ENCODE results near the gene PHACTR1. TPM values are rescaled to one million over a fixed set of nuclear protein-coding genes. Genes with fewer than 3 reads are reported as not detected.

Gene PHACTR1
- total and polyA plus RNA-seq, 3 experiments from 2014 or later: 0.04 to 0.38 (median 0.04) TPM

DNA sequence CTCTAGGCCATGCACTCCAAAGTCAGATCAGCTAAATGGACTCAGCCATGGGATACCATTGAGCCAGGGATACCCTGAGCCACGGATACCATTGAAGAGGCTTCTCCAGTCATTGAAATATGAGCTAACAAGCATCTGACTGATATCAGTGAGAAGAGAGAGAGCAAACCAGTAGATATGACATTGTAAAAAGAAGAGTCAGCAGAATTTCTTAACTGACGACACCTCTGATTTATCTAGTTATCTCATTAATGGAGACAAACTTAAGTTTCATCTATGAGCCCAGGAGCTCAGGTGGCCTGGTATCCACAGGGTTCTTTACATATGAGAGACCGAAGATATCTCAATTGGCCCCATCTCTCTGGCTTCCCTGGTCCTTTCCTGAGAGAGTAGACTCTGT is 471.1 kb downstream of the PHACTR1 start:
- Mint-ChIP-seq H3K9me3 (peaks cover 0 to 3% (median 0%) of the 10 kb centered on the region in 5 donors), H3K4me1 (no peaks in the 10 kb centered on the region), H3K27me3 (peaks cover 18 to 36% of the 10 kb centered on the region in 2 donors), H3K27ac (no peak overlapping the region), H3K36me3 (peaks cover 0 to 2% (median 0%) of the 10 kb centered on the region in 3 donors), H3K4me3 (no peak overlapping the region)
- H3K36me3 ChIP-seq (ENCODE audit: insufficient read depth, low read length): no peaks in the 10 kb centered on the region
- no peak overlapping the region for H3K27ac ChIP-seq (ENCODE audit: low read depth, low read length)
- no peak for DNase-seq
- ChIA-PET CTCF (no interaction called here), POLR2A (no interaction called here)
- no peaks in the 10 kb centered on the region for H3K4me1 ChIP-seq (ENCODE audit: insufficient read depth, low read length)
- H3K4me3 ChIP-seq (ENCODE audit: low read length): no peak overlapping the region
- no peaks in the 10 kb centered on the region for H3K27me3 ChIP-seq (ENCODE audit: insufficient read depth, low read length, poor library complexity, severe bottlenecking)
- no peaks in the 10 kb centered on the region for H3K9me3 ChIP-seq (ENCODE audit: low read length)

DNA sequence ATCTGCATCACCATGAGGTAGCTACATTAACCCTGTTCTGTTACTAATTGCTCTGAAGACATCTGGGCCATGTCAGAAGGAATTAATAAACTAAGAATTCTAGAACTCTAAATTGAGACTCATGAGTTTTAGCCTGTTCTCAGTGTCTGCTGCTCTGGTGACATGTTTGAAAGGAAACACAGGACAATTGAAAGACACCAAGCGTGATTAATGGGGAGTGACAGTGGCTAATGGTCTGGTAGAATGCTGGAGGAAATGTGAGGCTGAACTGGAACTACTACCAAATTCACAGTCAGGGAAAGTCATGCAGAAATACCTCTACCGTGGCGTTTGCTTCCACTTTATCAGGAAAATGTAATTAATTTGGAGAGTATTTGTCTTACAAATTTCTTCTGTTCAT is 471.7 kb downstream of the PHACTR1 start:
- no peak overlapping the region for H3K4me3 Mint-ChIP-seq
- CTCF ChIA-PET: no interaction called here
- POLR2A ChIA-PET: no interaction called here
- H3K36me3 Mint-ChIP-seq: peaks cover 0 to 2% (median 0%) of the 10 kb centered on the region in 3 donors
- peaks cover 0 to 3% (median 0%) of the 10 kb centered on the region in 5 donors for H3K9me3 Mint-ChIP-seq
- Histone ChIP-seq H3K4me1 (ENCODE audit: insufficient read depth, low read length) (no peaks in the 10 kb centered on the region), H3K9me3 (ENCODE audit: low read length) (no peaks in the 10 kb centered on the region), H3K27me3 (ENCODE audit: insufficient read depth, low read length, poor library complexity, severe bottlenecking) (no peaks in the 10 kb centered on the region), H3K27ac (ENCODE audit: low read depth, low read length) (no peak overlapping the region), H3K4me3 (ENCODE audit: low read length) (no peak overlapping the region), H3K36me3 (ENCODE audit: insufficient read depth, low read length) (no peaks in the 10 kb centered on the region)
- no peaks in the 10 kb centered on the region for H3K4me1 Mint-ChIP-seq
- DNase-seq: no peak
- peaks cover 18 to 41% of the 10 kb centered on the region in 2 donors for H3K27me3 Mint-ChIP-seq
- no peak overlapping the region for H3K27ac Mint-ChIP-seq

DNA sequence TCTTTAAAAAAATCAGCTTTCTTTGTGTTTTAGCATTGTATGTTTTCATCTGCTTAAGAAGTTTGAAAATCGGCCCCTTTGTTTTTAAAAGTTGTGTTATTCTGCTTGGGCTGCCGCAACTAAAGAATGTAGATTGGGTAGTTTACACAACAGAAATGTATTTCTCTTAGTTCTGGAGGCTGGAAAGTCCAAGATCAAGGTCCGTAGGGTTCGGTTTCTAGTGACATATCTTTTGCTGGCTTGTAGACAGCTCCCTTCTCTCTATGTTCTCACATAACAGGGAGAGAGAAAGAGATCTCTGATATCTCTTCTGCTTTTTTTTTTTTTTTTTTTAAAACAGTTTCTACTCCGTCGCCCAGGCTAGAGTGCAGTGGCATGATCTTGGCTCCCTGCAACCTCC is 473.1 kb downstream of the PHACTR1 start:
- Mint-ChIP-seq H3K27ac (no peak overlapping the region), H3K4me3 (no peak overlapping the region), H3K36me3 (no peaks in the 10 kb centered on the region), H3K27me3 (peaks cover 13 to 43% of the 10 kb centered on the region in 2 donors), H3K4me1 (no peaks in the 10 kb centered on the region), H3K9me3 (peaks cover 0 to 3% (median 0%) of the 10 kb centered on the region in 5 donors)
- ChIA-PET POLR2A (no interaction called here), CTCF (no interaction called here)
- DNase-seq: no peak
- Histone ChIP-seq H3K9me3 (ENCODE audit: low read length) (no peaks in the 10 kb centered on the region), H3K27ac (ENCODE audit: low read depth, low read length) (no peak overlapping the region), H3K36me3 (ENCODE audit: insufficient read depth, low read length) (no peaks in the 10 kb centered on the region), H3K4me1 (ENCODE audit: insufficient read depth, low read length) (no peaks in the 10 kb centered on the region), H3K27me3 (ENCODE audit: insufficient read depth, low read length, poor library complexity, severe bottlenecking) (no peaks in the 10 kb centered on the region), H3K4me3 (ENCODE audit: low read length) (no peak overlapping the region)

DNA sequence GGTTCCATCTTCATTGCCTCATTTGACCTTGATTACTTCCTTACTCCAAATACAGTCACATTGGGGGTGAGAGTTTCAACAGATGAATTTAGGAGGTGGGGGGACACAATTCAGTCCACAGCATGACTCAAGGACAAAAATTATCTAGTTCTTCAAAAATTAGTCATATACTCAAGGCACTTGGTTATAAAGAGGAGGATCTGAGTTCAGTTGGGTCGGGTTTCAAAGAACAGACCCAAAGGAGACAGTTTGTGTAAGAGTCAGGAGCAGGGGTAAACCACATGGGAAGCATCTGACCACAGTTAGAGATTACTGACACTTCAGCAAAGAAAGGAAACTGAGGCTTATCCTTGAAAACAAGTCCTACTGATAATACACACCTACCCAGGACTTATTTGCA is 473.8 kb downstream of the PHACTR1 start:
- POLR2A ChIA-PET: no interaction called here
- DNase-seq: no peak
- no peaks in the 10 kb centered on the region for H3K36me3 Mint-ChIP-seq
- H3K27me3 Mint-ChIP-seq: peaks cover 15 to 41% of the 10 kb centered on the region in 2 donors
- no peak overlapping the region for H3K4me3 Mint-ChIP-seq
- H3K4me3 ChIP-seq (ENCODE audit: low read length): no peak overlapping the region
- H3K9me3 Mint-ChIP-seq: peaks cover 0 to 3% (median 0%) of the 10 kb centered on the region in 5 donors
- no peaks in the 10 kb centered on the region for H3K4me1 Mint-ChIP-seq
- CTCF ChIA-PET: no interaction called here
- no peak overlapping the region for H3K27ac ChIP-seq (ENCODE audit: low read depth, low read length)
- no peak overlapping the region for H3K27ac Mint-ChIP-seq
- H3K36me3 ChIP-seq (ENCODE audit: insufficient read depth, low read length): no peaks in the 10 kb centered on the region
- H3K27me3 ChIP-seq (ENCODE audit: insufficient read depth, low read length, poor library complexity, severe bottlenecking): no peaks in the 10 kb centered on the region
- H3K4me1 ChIP-seq (ENCODE audit: insufficient read depth, low read length): no peaks in the 10 kb centered on the region
- no peaks in the 10 kb centered on the region for H3K9me3 ChIP-seq (ENCODE audit: low read length)

DNA sequence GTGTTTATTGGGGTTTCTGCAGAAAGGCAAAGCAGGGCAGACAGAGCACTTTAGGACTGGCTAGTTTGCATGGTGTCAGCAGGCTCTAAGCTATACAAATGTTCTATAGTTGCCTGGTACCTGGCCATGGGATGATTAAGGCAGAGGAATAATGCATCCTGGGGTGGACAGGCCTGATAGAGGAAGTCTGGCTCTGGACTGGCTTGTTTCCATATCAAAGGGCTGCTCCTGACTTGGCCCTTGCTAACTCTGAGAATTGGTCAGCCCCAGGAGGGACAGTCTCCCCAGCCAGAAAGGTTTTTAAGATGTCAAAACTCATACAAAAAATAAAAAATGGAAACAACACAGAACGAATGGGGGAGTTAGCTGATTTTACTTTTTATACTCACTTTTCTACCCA is 474.9 kb downstream of the PHACTR1 start:
- Histone ChIP-seq H3K36me3 (ENCODE audit: insufficient read depth, low read length) (no peaks in the 10 kb centered on the region), H3K27ac (ENCODE audit: low read depth, low read length) (no peak overlapping the region), H3K9me3 (ENCODE audit: low read length) (no peaks in the 10 kb centered on the region), H3K4me3 (ENCODE audit: low read length) (no peak overlapping the region), H3K4me1 (ENCODE audit: insufficient read depth, low read length) (no peaks in the 10 kb centered on the region), H3K27me3 (ENCODE audit: insufficient read depth, low read length, poor library complexity, severe bottlenecking) (no peaks in the 10 kb centered on the region)
- POLR2A ChIA-PET: no interaction called here
- Mint-ChIP-seq H3K4me3 (no peak overlapping the region), H3K27me3 (peaks cover 17 to 40% of the 10 kb centered on the region in 2 donors), H3K36me3 (no peaks in the 10 kb centered on the region), H3K4me1 (no peaks in the 10 kb centered on the region), H3K27ac (no peak overlapping the region), H3K9me3 (peaks cover 0 to 3% (median 0%) of the 10 kb centered on the region in 5 donors)
- DNase-seq: no peak
- CTCF ChIA-PET: no interaction called here

DNA sequence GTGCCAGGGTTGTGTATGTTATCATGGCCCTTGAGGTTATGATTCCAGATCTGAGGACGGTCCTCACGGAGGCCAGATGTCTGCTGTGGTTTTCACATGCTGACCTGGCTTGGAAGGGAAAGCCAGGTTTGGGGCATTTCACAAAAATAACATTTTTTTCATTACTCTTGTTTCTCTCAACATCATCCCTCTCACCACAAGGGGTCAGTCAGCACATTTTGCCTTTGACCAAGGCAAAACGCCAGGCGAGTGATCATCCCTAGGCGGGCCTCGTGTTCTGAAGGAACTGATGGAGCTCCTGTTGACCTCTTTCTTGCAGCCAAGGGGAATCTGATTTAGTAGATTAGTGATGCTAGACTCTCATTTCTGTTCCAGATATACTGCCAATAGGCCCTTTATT is 478.3 kb downstream of the PHACTR1 start:
- Histone ChIP-seq H3K36me3 (ENCODE audit: insufficient read depth, low read length) (no peaks in the 10 kb centered on the region), H3K4me3 (ENCODE audit: low read length) (no peak overlapping the region), H3K9me3 (ENCODE audit: low read length) (no peaks in the 10 kb centered on the region), H3K4me1 (ENCODE audit: insufficient read depth, low read length) (no peaks in the 10 kb centered on the region), H3K27me3 (ENCODE audit: insufficient read depth, low read length, poor library complexity, severe bottlenecking) (no peaks in the 10 kb centered on the region), H3K27ac (ENCODE audit: low read depth, low read length) (no peak overlapping the region)
- Mint-ChIP-seq H3K27me3 (peaks cover 19 to 53% of the 10 kb centered on the region in 2 donors), H3K36me3 (no peaks in the 10 kb centered on the region), H3K9me3 (peaks cover 0 to 3% (median 0%) of the 10 kb centered on the region in 5 donors), H3K4me3 (no peak overlapping the region), H3K4me1 (no peaks in the 10 kb centered on the region), H3K27ac (peak overlapping the region in 1 of 8 donors; percentile 3)
- no peak for DNase-seq
- POLR2A ChIA-PET: no interaction called here
- CTCF ChIA-PET: no interaction called here

DNA sequence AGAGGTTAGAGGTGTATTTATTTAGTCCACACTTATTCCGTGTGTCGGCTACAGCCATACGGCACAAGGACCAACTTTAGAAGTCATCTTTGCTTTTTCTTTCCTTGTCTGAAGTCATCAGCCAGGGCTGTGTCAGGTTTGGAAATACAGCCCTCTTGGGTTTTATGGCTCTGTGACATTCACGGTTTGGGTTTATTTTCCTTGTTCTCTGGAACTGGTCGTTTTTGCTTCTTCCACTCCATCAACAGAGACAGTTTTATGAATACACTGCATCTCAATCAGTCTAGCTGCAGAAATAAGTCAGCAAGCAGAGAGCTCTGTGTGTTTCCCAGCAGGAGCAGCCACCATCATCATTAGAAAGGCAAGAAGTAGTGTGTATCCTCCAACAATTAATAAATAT is 479.2 kb downstream of the PHACTR1 start:
- Mint-ChIP-seq H3K27ac (no peak overlapping the region), H3K4me1 (no peaks in the 10 kb centered on the region), H3K36me3 (no peaks in the 10 kb centered on the region), H3K27me3 (peaks cover 19 to 48% of the 10 kb centered on the region in 2 donors), H3K9me3 (peaks cover 0 to 3% (median 0%) of the 10 kb centered on the region in 5 donors), H3K4me3 (no peak overlapping the region)
- no peak for DNase-seq
- POLR2A ChIA-PET: no interaction called here
- CTCF ChIA-PET: no interaction called here
- Histone ChIP-seq H3K4me3 (ENCODE audit: low read length) (no peak overlapping the region), H3K4me1 (ENCODE audit: insufficient read depth, low read length) (no peaks in the 10 kb centered on the region), H3K36me3 (ENCODE audit: insufficient read depth, low read length) (no peaks in the 10 kb centered on the region), H3K27me3 (ENCODE audit: insufficient read depth, low read length, poor library complexity, severe bottlenecking) (no peaks in the 10 kb centered on the region), H3K27ac (ENCODE audit: low read depth, low read length) (no peak overlapping the region), H3K9me3 (ENCODE audit: low read length) (no peaks in the 10 kb centered on the region)

DNA sequence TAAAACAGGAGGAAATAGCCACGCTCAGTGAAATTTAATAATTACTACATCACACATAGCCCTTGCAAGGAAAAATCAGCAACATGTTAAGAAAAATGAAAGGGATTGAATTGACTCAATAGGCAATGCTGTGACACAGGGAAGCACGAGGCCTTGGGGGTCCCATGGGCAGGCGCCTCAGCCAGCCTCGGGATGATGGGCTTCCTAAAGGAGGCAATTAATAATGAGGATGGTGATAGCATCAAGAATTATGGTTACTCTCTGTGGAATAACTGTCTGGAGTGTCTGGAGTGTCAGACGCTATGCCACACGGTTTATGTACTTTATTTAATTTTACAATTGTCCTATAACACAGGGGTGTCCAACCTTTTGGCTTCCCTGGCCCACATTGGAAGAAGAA is 481.6 kb downstream of the PHACTR1 start:
- DNase-seq: no peak
- Histone ChIP-seq H3K9me3 (ENCODE audit: low read length) (no peaks in the 10 kb centered on the region), H3K4me1 (ENCODE audit: insufficient read depth, low read length) (no peaks in the 10 kb centered on the region), H3K4me3 (ENCODE audit: low read length) (no peak overlapping the region), H3K27ac (ENCODE audit: low read depth, low read length) (no peak overlapping the region), H3K36me3 (ENCODE audit: insufficient read depth, low read length) (no peaks in the 10 kb centered on the region), H3K27me3 (ENCODE audit: insufficient read depth, low read length, poor library complexity, severe bottlenecking) (no peaks in the 10 kb centered on the region)
- H3K4me3 Mint-ChIP-seq: no peak overlapping the region
- POLR2A ChIA-PET: no interaction called here
- H3K27ac Mint-ChIP-seq: no peak overlapping the region
- H3K36me3 Mint-ChIP-seq: no peaks in the 10 kb centered on the region
- H3K9me3 Mint-ChIP-seq: no peaks in the 10 kb centered on the region
- H3K27me3 Mint-ChIP-seq: peaks cover 18 to 27% of the 10 kb centered on the region in 2 donors
- no peaks in the 10 kb centered on the region for H3K4me1 Mint-ChIP-seq
- CTCF ChIA-PET: no interaction called here

DNA sequence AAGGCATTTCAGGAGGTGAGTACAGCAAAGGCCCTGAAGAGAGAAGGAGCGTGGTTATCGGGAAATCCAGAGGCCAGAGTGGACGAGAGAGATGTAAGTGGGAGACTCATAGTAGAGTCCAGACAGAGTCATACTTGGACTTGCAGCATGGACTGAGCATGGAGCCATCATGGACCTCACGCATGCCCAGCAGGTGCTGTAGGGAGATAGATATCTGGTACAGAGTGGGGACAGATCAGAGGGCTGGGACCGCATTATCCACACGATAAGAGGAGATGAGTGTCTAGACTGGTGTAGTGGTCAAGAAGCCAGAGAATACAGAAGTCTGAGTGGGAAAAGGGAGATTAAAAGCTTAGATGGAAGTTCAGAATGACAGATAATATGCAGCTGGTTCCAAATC is 484.8 kb downstream of the PHACTR1 start:
- Histone ChIP-seq H3K27ac (ENCODE audit: low read depth, low read length) (no peak overlapping the region), H3K4me3 (ENCODE audit: low read length) (no peak overlapping the region), H3K27me3 (ENCODE audit: insufficient read depth, low read length, poor library complexity, severe bottlenecking) (no peaks in the 10 kb centered on the region), H3K4me1 (ENCODE audit: insufficient read depth, low read length) (no peaks in the 10 kb centered on the region), H3K9me3 (ENCODE audit: low read length) (no peaks in the 10 kb centered on the region), H3K36me3 (ENCODE audit: insufficient read depth, low read length) (no peaks in the 10 kb centered on the region)
- CTCF ChIA-PET: no interaction called here
- H3K9me3 Mint-ChIP-seq: no peaks in the 10 kb centered on the region
- H3K27ac Mint-ChIP-seq: no peak overlapping the region
- no peak for DNase-seq
- POLR2A ChIA-PET: no interaction called here
- H3K36me3 Mint-ChIP-seq: no peaks in the 10 kb centered on the region
- no peak overlapping the region for H3K4me3 Mint-ChIP-seq
- H3K27me3 Mint-ChIP-seq: peaks cover 12 to 17% of the 10 kb centered on the region in 2 donors
- H3K4me1 Mint-ChIP-seq: no peaks in the 10 kb centered on the region

Data from CD8-positive, alpha-beta memory T cell (primary cell).